ENCODE measurements around the gene TAMALIN. TPM values are rescaled to one million over a fixed set of nuclear protein-coding genes. Genes with fewer than 3 reads are reported as not detected.
A peak's percentile ranks its signal among the peaks of the same experiment; 100 is the strongest.

TAMALIN gene
- polyA plus RNA-seq, 1 experiment: 7.2 TPM

- no peak overlapping the region for H3K27ac ChIP-seq (ENCODE audit: low read depth, low read length)
- no peaks in the 10 kb centered on the region for H3K27me3 ChIP-seq (ENCODE audit: control insufficient read depth, insufficient read depth, low read length)
- DNase-seq (ENCODE audit: low read depth, low spot score): no peak
- no peak overlapping the region for H3K4me3 ChIP-seq (ENCODE audit: low read depth, low read length)
- TF ChIP-seq, protein P1, sequence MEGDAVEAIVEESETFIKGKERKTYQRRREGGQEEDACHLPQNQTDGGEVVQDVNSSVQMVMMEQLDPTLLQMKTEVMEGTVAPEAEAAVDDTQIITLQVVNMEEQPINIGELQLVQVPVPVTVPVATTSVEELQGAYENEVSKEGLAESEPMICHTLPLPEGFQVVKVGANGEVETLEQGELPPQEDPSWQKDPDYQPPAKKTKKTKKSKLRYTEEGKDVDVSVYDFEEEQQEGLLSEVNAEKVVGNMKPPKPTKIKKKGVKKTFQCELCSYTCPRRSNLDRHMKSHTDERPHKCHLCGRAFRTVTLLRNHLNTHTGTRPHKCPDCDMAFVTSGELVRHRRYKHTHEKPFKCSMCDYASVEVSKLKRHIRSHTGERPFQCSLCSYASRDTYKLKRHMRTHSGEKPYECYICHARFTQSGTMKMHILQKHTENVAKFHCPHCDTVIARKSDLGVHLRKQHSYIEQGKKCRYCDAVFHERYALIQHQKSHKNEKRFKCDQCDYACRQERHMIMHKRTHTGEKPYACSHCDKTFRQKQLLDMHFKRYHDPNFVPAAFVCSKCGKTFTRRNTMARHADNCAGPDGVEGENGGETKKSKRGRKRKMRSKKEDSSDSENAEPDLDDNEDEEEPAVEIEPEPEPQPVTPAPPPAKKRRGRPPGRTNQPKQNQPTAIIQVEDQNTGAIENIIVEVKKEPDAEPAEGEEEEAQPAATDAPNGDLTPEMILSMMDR (IDR thresholded peaks at IDR 0.05; ENCODE audit: low read depth, low read length): no peak
- ChIA-PET POLR2A (interaction anchor here (0.7 to 1.5 kb wide), 3 partner anchors 11 to 30 kb away, joined by 3 to 6 read pairs (median 3); no protein-coding TSS in a partner anchor), CTCF (interaction anchor here (0.8 to 6.6 kb wide), 15 partner anchors 8 to 104 kb away, joined by 3 to 111 read pairs (median 8); partner anchors contain the start of genes ANKRD33 and TAMALIN)
- no peaks in the 10 kb centered on the region for H3K9me3 ChIP-seq (ENCODE audit: control insufficient read depth, insufficient read depth, low read length)
Measured at GRCh38 chr12:51992246-51992645, 14.5 kb upstream of the TAMALIN start.

DNA sequence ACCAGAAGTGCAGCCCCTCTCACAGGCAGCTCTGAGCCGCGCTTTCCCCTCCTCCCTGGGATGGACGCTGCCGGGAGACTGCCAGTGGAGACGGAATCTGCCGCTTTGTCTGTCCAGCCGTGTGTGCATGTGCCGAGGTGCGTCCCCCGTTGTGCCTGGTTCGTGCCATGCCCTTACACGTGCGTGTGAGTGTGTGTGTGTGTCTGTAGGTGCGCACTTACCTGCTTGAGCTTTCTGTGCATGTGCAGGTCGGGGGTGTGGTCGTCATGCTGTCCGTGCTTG, 12.3 kb upstream of the TAMALIN start:
- TF ChIP-seq, protein P1 (IDR thresholded peaks at IDR 0.05; ENCODE audit: low read depth, low read length): no peak
- no peaks in the 10 kb centered on the region for H3K9me3 ChIP-seq (ENCODE audit: control insufficient read depth, insufficient read depth, low read length)
- H3K27me3 ChIP-seq (ENCODE audit: control insufficient read depth, insufficient read depth, low read length): no peaks in the 10 kb centered on the region
- ChIA-PET CTCF (interaction anchor here (1.4 to 6.6 kb wide), 4 partner anchors 10 to 33 kb away, joined by 4 to 111 read pairs (median 43); partner anchors contain the start of gene TAMALIN), POLR2A (interaction anchor here (0.6 to 0.7 kb wide), 3 partner anchors 12 to 162 kb away, joined by 3 read pairs; no protein-coding TSS in a partner anchor)
- H3K27ac ChIP-seq (ENCODE audit: low read depth, low read length): peak overlapping the region; percentile 31
- no peak overlapping the region for H3K4me3 ChIP-seq (ENCODE audit: low read depth, low read length)
- DNase-seq (ENCODE audit: low read depth, low spot score): no peak

DNA sequence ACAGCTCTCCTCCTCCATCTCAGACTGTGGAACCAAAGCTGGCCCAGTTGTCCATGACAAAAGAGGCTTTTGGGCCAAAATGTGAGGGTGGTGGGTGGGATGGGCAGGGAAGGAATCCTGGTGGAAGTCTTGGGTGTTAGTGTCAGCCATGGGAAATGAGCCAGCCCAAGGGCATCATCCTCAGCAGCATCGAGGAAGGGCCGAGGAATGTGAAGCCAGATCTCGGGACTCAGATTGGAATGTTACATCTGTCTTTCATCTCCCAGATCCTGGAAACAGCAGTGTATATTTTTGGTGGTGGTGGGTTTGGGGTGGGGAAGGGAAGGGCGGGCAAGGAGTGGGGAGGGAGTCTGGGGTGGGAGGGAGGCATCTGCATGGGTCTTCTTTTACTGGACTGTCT, 11.8 kb upstream of the TAMALIN start:
- TF ChIP-seq, protein P1 (IDR thresholded peaks at IDR 0.05; ENCODE audit: low read depth, low read length): no peak
- Histone ChIP-seq H3K4me3 (ENCODE audit: low read depth, low read length) (no peak overlapping the region), H3K27ac (ENCODE audit: low read depth, low read length) (peak overlapping the region; percentile 31), H3K27me3 (ENCODE audit: control insufficient read depth, insufficient read depth, low read length) (no peaks in the 10 kb centered on the region), H3K9me3 (ENCODE audit: control insufficient read depth, insufficient read depth, low read length) (no peaks in the 10 kb centered on the region)
- no peak for DNase-seq (ENCODE audit: low read depth, low spot score)
- ChIA-PET CTCF (interaction anchor here (0.5 to 6.6 kb wide), 4 partner anchors 10 to 59 kb away, joined by 10 to 111 read pairs (median 46); partner anchors contain the start of gene TAMALIN), POLR2A (interaction anchor here (0.6 to 1.1 kb wide), 3 partner anchors 11 to 12 kb away, joined by 3 read pairs; no protein-coding TSS in a partner anchor)

GRCh38 chr12:51997136-51997535, 9.6 kb upstream of the TAMALIN start:
- Histone ChIP-seq H3K4me3 (ENCODE audit: low read depth, low read length) (no peak overlapping the region), H3K27me3 (ENCODE audit: control insufficient read depth, insufficient read depth, low read length) (no peaks in the 10 kb centered on the region), H3K27ac (ENCODE audit: low read depth, low read length) (peak overlapping the region; percentile 21), H3K9me3 (ENCODE audit: control insufficient read depth, insufficient read depth, low read length) (no peaks in the 10 kb centered on the region)
- TF ChIP-seq, protein P1 (IDR thresholded peaks at IDR 0.05; ENCODE audit: low read depth, low read length): no peak
- no peak for DNase-seq (ENCODE audit: low read depth, low spot score)
- ChIA-PET POLR2A (no interaction called here), CTCF (interaction anchor here (1.5 to 3.0 kb wide), 3 partner anchors 24 to 28 kb away, joined by 7 to 18 read pairs (median 7); no protein-coding TSS in a partner anchor)

DNA sequence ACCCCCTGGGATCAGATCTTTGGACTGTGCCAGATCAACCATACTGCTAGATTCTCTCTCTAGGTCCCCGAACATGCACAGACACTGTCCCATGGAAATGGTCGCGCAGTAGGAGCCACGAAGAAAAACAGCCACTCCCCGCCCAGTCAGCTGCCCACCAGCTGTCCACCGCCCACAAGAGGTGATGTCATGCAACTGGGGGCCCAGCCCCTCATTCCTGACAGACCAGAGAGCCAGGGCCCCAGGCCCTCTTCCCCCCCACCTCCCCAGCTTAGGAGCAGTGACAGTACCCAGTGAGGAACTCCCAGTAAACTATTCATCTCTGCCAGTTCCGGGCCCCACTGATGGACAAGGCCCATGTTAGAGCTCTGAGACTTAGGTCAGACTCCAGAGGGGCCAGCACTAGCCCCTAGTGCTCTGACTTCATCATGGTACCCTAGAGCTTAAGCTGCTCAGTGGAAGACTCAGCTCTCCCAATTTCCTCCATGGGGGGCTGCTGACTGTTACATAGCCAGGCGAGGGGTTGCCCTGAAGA, 3.7 kb upstream of the TAMALIN start:
- H3K9me3 ChIP-seq (ENCODE audit: control insufficient read depth, insufficient read depth, low read length): no peaks in the 10 kb centered on the region; the same call in 1 of the 2 replicates
- H3K4me3 ChIP-seq (ENCODE audit: low read depth, low read length): no peak overlapping the region
- no peak for DNase-seq (ENCODE audit: low read depth, low spot score)
- POLR2A ChIA-PET: interaction anchor here (0.7 to 2.7 kb wide), 4 partner anchors 10 to 64 kb away, joined by 6 to 13 read pairs (median 8); no protein-coding TSS in a partner anchor
- peaks cover 6% of the 10 kb centered on the region for H3K27me3 ChIP-seq (ENCODE audit: control insufficient read depth, insufficient read depth, low read length)
- TF ChIP-seq, protein P1 (IDR thresholded peaks at IDR 0.05; ENCODE audit: low read depth, low read length): no peak
- H3K27ac ChIP-seq (ENCODE audit: low read depth, low read length): no peak overlapping the region
- CTCF ChIA-PET: interaction anchor here (0.8 to 15.4 kb wide), 19 partner anchors 10 to 128 kb away, joined by 3 to 599 read pairs (median 9); partner anchors contain the start of genes ACVR1B and ATG101

All from AG04450 (cell line).